ENCODE results near the gene SLC6A15.

SLC6A15 gene

DNA sequence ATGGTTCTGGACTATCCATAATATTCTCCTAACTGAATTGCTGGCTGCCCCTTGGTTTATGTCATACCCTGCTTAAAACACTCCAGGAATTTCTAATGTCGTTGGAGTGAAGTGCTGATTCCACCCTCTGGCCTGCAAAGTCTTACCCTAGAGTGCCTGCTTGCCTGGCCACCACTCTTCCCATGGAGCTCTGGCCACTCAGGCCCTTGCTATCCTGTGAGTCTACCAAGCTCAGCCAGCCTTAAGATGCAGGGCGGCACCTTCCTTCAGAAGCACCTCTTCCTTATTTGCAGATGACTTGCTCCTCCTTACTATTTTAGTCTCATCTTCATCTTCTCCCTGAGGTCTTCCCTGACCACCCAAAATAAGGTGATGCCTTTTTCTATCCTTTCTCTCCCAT lies 35.3 kb downstream of the SLC6A15 start:
- H3K4me3 ChIP-seq (replicated peaks; ENCODE audit: low read depth, low read length) = no peak overlapping the region
- TF ChIP-seq, protein P1, sequence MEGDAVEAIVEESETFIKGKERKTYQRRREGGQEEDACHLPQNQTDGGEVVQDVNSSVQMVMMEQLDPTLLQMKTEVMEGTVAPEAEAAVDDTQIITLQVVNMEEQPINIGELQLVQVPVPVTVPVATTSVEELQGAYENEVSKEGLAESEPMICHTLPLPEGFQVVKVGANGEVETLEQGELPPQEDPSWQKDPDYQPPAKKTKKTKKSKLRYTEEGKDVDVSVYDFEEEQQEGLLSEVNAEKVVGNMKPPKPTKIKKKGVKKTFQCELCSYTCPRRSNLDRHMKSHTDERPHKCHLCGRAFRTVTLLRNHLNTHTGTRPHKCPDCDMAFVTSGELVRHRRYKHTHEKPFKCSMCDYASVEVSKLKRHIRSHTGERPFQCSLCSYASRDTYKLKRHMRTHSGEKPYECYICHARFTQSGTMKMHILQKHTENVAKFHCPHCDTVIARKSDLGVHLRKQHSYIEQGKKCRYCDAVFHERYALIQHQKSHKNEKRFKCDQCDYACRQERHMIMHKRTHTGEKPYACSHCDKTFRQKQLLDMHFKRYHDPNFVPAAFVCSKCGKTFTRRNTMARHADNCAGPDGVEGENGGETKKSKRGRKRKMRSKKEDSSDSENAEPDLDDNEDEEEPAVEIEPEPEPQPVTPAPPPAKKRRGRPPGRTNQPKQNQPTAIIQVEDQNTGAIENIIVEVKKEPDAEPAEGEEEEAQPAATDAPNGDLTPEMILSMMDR (IDR thresholded peaks at IDR 0.05; ENCODE audit: low read depth, low read length, missing control alignments) = no peak
- no peak for DNase-seq (ENCODE audit: extremely low read depth, low read depth)

DNA sequence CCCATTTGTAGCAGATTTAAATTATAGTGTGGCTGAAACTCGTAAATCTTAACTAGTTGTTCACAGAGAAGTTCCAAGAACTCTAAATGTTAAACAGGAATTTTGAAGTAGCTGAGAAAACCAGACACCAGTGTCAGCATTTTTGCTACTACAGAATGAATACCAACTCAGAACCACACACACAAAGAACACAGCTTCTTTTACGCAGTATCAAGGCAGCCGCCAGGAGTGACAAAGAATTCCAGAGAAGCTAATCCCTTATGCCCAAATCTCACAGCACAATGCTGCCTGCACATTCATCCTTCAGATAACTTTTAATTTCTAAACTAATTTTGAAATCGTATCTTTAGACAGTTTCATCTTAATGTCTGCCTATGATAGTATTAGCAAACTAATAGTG lies 37.4 kb downstream of the SLC6A15 start:
- TF ChIP-seq, protein P1 (IDR thresholded peaks at IDR 0.05; ENCODE audit: low read depth, low read length, missing control alignments) = no peak
- no peak overlapping the region for H3K4me3 ChIP-seq (replicated peaks; ENCODE audit: low read depth, low read length)
- DNase-seq (ENCODE audit: extremely low read depth, low read depth) = no peak

DNA sequence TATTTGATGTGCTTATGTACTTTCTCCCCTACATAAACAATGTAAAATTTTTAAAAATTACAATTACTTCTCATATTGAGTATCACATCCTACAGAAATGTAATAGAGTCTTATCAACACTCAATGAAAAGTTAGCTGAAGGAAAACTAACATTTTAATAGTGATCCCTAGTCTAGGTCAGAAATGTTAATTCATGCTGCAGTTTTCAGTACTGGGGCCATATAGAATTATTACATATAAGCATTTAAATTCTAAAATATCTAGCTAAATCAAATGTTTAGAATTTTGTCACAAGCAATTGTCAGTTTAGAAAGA lies 37.8 kb downstream of the SLC6A15 start:
- no peak overlapping the region for H3K4me3 ChIP-seq (replicated peaks; ENCODE audit: low read depth, low read length)
- TF ChIP-seq, protein P1 (IDR thresholded peaks at IDR 0.05; ENCODE audit: low read depth, low read length, missing control alignments) = no peak
- no peak for DNase-seq (ENCODE audit: extremely low read depth, low read depth)

DNA sequence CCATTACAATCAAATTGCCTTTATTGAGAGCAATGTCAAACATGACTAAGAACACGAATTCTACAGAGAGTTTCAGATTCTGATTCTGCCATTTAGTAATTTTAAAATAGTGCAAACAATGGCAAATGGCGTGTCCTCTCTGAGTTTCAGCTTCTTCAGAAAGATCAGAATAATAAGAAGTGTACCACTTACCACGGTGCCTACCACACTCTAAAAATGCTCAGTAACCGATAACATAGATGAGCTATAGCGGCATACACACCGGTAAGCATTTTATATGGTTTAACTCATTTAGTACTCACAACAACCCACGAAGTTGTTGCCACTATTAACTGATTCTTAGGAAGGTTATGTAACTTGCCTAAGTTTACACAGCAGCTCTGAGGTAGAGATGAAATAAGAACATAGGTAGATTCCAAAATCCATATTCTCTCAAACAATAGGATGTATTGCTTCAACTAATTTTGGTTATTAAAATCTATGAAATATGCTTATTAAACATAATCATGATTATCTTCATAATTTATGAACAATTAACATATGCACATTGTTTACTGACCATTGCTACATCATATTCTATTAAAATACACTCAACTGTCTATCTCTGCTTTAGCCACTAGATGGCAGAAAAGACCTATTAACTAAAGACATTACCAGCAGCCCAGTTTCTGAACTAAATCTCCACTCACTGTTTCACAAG lies 38.3 kb downstream of the SLC6A15 start:
- H3K4me3 ChIP-seq (replicated peaks; ENCODE audit: low read depth, low read length) = no peak overlapping the region
- DNase-seq (ENCODE audit: extremely low read depth, low read depth) = peak; percentile 45
- TF ChIP-seq, protein P1 (IDR thresholded peaks at IDR 0.05; ENCODE audit: low read depth, low read length, missing control alignments) = peak; percentile 52

DNA sequence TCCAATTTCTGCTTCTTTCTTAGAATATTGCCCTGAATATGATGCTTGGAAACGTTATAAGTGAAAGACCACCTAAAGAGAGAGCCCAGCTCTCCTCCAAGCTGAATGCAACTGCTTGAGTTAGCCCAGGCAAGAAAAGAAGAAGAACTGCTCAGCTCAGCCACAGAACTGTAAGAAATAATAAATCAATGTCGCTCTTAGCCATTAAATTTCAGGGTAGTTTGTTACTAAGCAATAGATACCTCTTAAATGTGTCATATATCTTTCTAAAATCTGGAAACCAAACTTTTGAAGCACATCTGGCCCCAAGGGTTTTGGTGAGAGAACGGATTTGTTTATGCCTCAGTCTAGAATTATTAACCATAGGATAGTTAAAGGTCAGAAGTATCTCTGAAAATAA lies 50.4 kb downstream of the SLC6A15 start:
- peak; percentile 16 for DNase-seq (ENCODE audit: extremely low read depth, low read depth)
- no peak overlapping the region for H3K4me3 ChIP-seq (replicated peaks; ENCODE audit: low read depth, low read length)
- TF ChIP-seq, protein P1 (IDR thresholded peaks at IDR 0.05; ENCODE audit: low read depth, low read length, missing control alignments) = no peak

DNA sequence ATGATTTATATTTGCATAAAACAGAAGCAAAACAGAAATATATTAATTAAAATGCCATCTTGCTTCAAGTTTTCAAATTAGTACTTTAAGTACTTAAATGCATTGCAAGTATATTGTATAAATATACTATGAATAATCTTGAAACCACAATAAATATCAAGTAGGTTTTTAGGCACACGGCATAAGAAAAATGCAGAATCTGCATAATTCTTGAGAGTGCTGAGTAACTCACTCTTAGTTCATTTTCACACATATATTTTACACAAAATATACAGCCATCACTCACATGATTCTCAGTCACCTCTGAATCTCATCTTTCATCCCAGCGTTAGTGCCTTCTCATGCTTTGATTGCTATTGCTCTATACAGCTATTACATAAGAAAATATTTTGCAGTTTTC lies 51.9 kb downstream of the SLC6A15 start:
- TF ChIP-seq, protein P1 (IDR thresholded peaks at IDR 0.05; ENCODE audit: low read depth, low read length, missing control alignments) = no peak
- H3K4me3 ChIP-seq (replicated peaks; ENCODE audit: low read depth, low read length) = no peak overlapping the region
- DNase-seq (ENCODE audit: extremely low read depth, low read depth) = no peak

DNA sequence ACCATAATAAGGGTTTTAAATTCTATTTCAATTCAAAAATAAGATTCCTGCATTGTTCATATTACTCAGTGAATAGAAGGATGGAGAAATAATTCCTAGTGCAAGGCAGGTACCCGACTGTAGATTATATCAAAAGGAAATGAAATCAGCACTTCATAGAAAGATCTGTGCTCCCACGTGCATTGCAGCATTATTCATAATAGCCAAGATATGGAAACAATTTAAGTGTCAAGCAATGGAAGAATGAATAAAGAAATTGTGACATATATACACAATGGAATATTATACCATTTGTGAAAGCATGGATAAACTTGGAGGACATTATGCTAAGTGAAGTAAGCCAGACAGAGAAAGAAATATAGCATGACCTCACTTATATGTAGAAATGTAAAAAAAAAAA lies 53.8 kb downstream of the SLC6A15 start:
- TF ChIP-seq, protein P1 (IDR thresholded peaks at IDR 0.05; ENCODE audit: low read depth, low read length, missing control alignments) = no peak
- DNase-seq (ENCODE audit: extremely low read depth, low read depth) = no peak

More for the DNA sequence above, 53.8 kb downstream of the SLC6A15 start:
- H3K4me3 ChIP-seq (replicated peaks; ENCODE audit: low read depth, low read length) = no peak overlapping the region

Data from HFF-Myc (cell line).